Uterus (tissue), 2 donors: ENCODE data around the gene INPP4A.
A peak's percentile ranks its signal among the peaks of the same experiment; 100 is the strongest.

Source experiments
- POLR2A ChIP-seq, 2 donors: fragments of 450-650 bp; IDR thresholded peaks; one replicate each; pipeline ENCODE4 v1.6.1; 2016; ENCODE audit warnings: antibody characterized with exemption in 2 of 2, mild to moderate bottlenecking in 1 of 2, moderate library complexity in 1 of 2
- TF ChIP-seq, protein P1 (sequence below), 4 experiments: fragments of 200-600 bp in 2 of 4; fragments of 450-650 bp in 2 of 4; sonication (generic) in 2 of 4; IDR thresholded peaks; one replicate each; pipeline ENCODE4 v1.5.1; 2016 to 2019; ENCODE audit warnings: antibody characterized with exemption in 4 of 4, mild to moderate bottlenecking in 2 of 4, moderate library complexity in 1 of 4

DNA sequence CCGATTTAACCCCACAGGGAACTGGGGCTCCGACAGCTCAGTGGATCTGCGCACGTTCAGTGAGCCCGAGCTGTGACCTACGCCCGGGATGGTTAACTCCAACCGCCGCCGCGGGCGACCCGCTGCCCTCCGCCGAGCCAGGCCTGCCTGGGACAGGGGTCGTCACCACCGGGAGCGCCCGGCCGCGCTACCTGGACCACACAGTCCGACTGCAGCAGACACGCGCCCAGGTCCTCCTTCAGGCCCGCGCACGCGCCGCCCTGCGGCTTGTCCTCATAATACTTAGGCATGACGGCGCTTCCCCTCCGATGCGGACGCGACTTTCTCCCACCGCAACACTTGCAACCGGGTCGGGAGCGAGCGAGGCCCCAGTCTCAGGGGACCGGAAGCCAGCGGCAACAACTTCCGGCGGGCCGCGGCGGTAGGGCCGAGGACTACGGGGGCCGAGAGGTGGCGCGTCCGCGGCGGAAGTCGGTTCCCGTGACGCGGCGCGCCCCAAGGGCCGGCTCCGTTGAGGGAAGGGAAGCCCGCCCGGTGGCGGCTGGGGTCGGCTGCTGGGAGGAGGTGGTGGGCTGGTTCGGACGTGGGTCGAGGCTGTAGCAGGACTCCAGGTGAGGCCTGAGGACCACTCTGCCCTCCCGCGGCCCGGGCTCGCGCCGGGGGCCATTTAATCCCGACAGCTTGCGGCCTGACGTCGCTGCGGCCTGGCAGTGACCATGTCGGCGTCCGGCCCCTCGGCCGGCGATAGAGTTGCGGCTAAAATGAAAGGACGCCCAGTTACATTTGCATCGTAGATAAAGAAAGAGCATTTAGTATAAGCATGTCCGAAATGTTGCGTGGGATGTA lies 163.7 kb downstream of the INPP4A start, which contains the start of the genes COA5 and UNC50:
- TF ChIP-seq, protein P1, sequence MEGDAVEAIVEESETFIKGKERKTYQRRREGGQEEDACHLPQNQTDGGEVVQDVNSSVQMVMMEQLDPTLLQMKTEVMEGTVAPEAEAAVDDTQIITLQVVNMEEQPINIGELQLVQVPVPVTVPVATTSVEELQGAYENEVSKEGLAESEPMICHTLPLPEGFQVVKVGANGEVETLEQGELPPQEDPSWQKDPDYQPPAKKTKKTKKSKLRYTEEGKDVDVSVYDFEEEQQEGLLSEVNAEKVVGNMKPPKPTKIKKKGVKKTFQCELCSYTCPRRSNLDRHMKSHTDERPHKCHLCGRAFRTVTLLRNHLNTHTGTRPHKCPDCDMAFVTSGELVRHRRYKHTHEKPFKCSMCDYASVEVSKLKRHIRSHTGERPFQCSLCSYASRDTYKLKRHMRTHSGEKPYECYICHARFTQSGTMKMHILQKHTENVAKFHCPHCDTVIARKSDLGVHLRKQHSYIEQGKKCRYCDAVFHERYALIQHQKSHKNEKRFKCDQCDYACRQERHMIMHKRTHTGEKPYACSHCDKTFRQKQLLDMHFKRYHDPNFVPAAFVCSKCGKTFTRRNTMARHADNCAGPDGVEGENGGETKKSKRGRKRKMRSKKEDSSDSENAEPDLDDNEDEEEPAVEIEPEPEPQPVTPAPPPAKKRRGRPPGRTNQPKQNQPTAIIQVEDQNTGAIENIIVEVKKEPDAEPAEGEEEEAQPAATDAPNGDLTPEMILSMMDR (IDR thresholded peaks at IDR 0.05): peak in 3 of 4 experiments; percentile 13 to 23 (median 14)
- TF ChIP-seq POLR2A (IDR thresholded peaks at IDR 0.05): peak in 1 of 2 donors; percentile 83
